NAMALWA (cell line): ENCODE results near the gene COLGALT1.
"Not testable (repeated sequence)": the region's sequence is repeated elsewhere in the genome, so short reads cannot be mapped to it uniquely, and the experiment has no call there.

Experiments used
- DNase-seq: peaks from one replicate; pipeline ENCODE4 v3.0.0-alpha.2; 2015; ENCODE audit warnings: low spot score

COLGALT1 gene

DNA sequence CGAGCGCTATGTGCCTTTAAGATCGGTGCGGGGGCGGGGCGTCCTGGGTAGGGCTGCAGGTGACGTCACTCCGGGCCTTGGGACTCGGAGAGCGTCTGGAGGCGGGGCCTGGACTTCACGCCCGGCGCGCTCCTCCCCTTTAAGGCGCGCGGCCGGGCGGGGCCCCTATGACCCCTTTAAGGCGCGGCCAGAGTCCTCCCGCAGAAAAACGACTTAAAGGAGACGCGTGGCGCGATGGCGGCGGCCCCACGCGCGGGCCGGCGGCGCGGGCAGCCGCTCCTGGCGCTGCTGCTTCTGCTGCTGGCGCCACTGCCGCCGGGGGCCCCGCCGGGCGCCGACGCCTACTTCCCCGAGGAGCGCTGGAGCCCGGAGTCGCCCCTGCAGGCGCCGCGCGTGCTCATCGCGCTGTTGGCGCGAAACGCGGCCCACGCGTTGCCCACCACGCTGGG is at the start of gene COLGALT1:
Gene COLGALT1 (plus strand): TSS at position 170 of the 449 bp plus-strand sequence. CDS start 65 bp downstream, at position 235.
- peak; percentile 99 for DNase-seq

DNA sequence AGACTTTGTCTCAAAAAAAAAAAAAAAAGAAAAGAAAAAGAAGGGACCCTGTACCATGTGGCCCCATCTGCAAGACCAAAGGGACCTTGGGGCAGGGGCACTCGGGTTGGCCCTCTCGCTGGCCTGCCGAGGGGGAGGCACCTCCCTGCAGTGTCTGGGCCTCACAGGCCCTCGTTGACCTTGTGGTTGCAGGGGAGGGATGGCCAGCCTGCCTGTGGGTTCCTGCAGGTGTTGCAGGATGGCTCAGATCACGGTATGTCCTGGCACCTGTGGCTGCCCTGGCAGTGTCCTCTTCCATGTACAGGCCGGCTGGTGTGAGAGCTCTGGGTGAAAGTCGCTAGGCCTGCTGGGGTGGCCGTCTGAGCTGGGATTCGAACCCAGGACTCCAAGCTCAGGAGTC is 48.7 kb upstream of the COLGALT1 start:
- DNase-seq = no peak

DNA sequence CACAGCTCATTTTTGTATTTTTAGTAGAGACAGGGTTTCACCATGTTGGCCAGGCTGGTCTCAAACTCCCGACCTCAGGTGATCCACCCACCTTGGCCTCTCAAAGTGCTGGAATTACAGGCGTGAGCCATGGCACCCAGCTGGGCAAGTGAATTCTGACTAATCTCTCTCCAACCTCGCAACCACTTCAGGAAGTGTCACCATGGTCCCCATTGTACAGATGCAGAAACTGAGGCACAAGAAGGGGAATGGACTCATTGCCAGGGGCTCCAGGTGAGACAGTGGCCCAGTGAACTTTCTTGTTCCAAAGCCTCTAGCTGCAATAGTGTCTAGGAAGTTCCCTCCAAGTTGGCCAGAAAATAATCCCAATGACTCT is 46.9 kb upstream of the COLGALT1 start:
- DNase-seq = not testable (repeated sequence)

DNA sequence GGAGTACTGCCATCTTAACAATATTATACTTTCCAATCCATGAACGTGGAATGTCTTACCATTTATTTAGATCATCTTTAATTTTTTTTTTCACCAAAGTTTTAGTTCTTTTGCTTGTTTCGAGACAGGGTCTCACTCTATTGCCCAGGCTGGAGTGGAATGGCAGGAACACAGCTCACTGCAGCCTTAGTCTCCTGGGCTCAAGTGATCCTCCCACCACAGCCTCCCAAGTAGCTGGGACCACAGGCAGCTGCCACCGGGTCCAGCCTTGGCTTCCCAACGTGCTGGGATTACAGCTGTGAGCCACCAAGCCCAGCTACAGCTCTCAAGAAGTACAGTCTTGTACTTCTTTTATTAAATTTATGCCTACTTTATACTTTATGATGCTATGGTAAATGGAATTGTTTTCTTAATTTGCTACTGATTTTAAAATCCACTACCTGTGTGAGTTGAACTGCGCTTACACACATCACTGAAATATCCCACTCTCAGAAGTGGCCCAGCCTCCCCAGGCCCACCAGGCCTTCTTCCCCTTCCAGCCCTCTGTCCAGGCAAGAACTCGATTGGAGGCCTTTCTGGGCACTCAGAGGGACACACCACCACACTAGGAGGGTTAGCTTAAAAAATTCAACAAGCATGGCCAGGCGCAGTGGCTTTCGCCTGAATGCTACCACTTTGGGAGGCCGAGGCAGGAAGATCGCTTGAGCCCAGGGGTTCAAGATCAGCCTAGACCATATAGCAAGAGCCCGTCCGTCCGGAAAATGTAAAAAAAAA is 45.0 kb upstream of the COLGALT1 start:
- no peak for DNase-seq

DNA sequence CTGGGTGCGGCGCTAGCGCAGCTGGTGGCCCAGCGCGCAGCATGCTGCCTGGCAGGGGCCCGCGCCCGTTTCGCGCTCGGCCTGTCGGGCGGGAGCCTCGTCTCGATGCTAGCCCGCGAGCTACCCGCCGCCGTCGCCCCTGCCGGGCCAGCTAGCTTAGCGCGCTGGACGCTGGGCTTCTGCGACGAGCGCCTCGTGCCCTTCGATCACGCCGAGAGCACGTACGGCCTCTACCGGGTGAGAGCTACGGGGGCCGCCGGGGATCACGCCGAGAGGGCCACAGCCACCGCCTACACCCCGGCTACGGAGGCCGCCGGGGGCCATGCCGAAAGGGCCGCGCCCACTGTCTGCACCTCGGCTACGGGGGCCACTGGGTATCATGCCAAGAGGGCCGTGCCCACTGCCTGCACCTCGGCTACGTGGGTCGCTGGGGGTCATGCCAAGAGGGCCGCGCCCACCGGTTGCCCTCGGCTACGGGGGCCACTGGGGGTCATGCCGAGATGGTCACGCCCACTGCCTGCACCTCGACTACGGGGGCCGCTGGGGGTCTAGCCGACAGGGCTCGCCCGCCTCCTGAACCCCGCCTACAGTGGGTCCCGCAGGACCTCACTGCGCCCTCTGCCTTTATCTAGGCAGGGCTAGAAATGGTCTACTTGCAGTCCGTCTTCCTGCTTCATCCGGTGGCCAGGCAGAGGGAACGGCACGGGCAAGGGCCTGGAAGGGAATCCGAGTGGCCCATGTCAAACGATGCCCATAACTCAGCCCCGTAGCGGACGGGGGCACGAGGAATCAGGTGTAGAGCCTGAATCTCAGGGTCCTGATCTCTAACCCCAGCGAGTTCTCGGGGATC is 43.5 kb upstream of the COLGALT1 start:
- peak; percentile 79 for DNase-seq

DNA sequence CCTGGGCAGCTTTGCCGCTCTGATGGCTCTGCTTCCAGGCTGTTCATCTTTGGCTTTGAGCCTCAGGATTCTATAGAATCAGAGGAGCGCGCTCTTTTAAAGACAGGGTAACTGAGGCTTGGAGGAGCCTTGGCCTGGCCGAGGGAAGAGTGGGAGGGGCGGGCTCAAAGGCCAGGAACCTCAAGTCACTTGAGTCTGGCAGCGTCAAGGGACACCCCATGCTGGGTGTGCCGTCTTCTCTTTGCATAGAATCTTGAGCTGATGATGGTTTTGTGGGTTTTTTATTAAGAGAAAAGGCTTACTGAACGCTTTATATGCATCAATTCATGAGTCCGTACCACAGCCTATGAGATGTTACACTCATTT is 42.9 kb upstream of the COLGALT1 start:
- peak; percentile 30 for DNase-seq

DNA sequence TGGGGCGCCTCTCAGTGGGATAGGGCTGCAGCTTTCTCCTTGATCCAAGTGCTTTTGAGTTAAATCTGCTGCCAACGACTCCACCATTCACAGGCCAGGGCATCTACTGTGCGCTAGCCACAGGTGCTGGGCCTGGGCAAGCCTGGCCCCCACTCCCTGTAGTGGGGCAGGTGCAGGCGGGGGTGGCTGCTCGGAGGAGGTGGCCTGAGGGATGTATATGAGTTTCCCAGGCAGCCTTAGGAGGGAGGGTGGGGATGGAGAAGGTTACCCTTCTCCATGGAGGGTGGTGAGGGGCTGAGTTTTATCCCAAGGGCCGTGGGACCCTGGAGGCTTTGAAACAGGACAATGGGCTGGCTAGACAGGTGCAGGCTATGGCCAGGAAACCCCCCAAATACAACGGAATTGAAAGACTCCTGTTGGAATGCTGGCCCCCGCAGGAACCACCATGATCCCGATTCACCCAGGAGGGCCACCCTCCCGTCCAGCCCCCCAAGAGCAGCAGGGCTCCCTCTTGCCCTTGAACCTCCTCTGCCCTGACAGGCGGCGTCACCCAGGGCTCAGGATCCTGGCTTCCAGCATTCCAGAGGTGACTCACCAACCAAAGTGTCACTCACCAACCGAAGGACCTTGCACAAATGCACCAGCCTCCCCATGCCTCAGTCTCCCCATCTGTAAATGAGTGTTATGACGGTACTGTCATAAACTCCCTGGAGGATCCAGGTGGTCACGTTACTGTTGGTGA is 39.9 kb upstream of the COLGALT1 start:
- no peak for DNase-seq

DNA sequence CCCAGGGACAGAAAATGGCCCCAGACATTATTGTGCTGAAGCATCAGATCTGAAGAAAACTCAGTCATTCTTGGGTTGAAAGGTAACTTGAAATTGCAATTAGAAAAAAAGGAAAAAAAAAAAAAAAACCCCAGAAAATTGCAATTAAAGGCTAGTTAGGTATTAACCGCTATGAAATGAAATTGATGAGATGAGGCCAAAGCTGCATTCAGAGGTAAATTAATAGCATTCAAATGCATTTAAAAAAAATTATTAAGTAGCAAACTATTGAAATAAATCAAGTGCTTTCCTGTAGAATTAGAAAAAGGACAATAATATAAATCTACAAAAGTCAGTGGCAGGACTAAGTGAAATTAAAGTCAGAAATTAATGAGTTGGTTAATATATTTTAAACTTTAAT is 37.6 kb upstream of the COLGALT1 start:
- DNase-seq = no peak

DNA sequence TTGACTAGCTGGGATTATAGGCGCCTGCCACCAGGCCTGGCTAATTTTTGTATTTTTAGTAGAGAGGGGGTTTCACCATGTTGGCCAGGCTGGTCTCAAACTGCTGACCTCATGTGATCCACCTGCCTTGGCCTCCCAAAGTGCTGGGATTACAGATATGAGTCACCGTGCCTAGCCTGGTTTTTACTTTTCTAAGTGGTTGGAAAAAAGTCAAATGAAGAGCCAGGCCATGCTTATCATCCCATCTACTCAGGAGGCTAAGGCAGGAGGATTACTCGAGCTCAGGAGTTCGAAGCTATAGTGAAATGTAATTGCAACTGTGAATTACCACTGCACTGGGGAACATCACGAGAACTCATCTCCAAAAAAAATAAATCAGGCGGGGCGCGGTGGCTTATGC is 36.8 kb upstream of the COLGALT1 start:
- DNase-seq = not testable (repeated sequence)

DNA sequence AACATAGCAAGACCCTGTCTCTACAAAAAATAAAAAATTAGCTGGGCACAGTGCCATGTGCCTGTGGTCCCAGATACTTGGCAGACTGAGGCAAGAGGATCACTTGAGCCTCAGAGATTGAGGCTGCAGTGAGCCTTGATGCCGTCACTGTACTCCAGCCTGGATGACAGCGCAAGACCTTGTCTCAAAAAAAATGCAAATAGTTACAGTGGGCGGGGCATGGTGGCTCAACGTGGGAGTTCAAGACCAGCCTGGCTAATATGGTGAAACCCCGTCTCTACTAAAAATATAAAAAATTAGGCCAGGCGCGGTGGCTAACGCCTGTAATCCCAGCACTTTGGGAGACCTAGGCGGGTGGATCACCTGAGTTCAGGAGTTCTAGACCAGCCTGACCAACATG is 35.5 kb upstream of the COLGALT1 start:
- DNase-seq = no peak

DNA sequence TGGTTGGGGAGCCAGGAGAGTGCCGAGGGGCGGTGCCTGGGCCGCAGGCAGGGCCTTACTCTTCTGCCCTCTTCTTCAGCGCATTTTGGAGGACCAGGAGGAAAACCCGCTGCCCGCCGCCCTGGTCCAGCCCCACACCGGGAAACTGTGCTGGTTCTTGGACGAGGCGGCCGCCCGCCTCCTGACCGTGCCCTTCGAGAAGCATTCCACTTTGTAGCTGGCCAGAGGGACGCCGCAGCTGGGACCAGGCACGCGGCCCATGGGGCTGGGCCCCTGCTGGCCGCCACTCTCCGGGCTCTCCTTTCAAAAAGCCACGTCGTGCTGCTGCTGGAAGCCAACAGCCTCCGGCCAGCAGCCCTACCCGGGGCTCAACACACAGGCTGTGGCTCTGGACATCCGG is 34.6 kb upstream of the COLGALT1 start:
- DNase-seq = no peak

DNA sequence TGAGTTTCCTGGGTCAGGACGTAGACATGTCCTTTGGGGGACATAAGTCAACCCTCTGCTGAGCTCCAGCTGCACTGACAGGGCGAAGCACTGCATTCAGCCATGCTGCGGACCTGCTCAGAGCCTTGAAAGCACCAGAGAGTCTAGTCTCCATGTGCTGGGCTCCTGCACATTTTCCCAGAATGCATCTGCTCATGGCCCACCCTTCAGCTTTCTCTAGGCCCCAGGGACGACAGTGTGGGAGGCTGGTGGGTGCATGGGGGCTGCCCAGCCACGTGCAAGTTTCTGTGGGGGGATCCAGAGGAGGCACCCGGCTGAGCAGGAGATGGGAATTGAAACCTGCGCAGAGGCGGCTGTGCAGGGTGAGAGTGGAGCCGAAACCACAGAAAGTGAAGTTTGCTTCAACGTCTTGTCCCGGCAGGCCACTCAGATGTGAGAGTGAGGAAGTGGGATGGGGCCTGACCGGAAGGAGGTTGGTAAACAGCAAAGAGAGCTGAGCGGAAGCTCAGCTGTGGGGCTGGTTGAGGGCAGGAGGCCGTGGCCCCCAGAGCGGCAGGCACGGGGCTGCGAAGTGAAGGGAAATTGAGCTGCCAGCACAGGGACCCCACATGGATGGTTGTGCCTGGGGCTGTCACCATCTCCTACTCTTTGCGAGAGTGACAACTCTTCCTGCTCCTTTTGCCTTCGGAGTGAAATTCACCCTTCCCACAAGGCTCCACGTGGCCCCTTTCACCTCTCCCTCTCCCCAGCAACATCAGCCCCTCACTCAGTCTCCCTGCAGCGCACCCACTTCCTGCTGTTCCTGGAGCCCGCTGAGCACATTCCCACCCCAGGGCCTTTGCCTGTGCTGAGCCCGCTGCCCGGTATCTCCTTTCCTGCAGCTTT is 32.2 kb upstream of the COLGALT1 start:
- DNase-seq = peak; percentile 93

DNA sequence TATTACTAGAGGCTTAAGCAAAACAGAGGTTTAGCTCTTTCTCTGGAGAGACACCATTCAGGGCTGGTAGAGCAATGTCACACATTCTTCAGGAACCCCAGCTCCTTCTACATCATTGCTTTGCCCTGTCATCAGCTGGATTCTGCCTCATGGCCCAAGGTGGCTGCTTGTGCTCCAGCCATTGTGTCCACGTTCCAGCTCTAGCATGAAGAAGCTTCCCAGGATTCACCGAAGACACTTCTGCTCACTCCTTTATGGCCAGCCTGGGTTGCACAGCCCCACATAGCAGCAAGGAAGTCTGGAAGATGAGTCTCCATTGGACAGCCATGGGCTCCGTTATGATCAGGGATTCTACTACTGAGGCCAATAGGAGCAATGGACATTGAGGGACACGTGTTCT is 30.8 kb upstream of the COLGALT1 start:
- no peak for DNase-seq

DNA sequence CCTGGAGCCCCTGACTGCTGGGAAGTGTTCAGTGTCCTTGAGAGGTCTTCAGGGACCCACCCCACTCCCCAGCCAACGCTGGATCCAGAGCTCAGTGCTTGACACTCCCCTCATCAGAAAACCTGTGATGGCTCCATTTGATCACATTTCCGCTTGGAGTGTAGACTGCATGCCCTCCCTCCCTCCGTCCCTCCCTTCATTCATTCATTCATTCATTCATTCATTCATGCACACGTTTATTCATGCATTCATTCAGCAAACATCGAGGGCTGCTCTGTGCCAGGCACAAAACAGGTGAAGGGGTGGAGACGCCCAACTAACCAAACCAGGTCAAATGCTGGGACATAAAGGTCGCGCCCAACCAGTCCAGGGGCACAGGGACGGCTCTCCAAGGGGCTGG is 30.3 kb upstream of the COLGALT1 start:
- DNase-seq = no peak

DNA sequence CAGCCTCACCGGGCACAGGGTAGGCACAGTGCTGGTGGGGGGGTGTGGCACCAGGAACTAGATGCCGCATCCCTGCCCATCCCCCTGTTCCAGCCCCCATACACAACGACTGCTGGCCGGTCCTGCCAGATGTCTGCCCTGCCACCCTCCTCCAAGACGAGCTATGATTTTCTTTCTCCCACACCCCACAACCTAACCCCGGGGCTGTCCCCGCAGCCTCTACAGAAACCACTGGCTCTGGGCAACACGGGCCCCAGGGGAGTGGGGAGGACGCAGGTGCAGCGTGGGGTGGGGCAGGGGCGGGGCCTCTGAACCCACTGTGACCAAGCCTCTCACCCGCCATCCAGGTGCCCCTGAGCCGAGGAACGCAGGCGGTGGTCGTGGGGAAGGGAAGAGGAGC is 28.5 kb upstream of the COLGALT1 start:
- peak; percentile 90 for DNase-seq

DNA sequence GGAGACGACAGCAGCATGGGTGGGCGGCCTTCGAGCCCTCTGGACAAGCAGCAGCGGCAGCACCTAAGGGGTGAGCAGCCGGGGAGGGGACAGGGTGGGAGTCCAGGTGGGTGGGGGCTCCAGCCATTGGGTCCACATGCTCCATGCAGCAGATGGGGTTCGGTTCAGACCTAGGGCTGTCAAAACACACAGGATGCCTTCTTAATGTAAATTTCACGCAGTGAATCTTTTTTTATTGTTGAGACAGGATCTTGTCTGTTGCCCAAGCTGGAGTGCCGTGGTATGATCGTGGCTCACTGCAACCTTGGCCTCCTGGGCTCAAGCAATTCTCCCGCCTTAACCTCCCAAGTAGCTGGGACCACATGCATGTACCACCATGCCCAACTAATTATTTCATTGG is 28.1 kb upstream of the COLGALT1 start:
- DNase-seq = peak; percentile 72

DNA sequence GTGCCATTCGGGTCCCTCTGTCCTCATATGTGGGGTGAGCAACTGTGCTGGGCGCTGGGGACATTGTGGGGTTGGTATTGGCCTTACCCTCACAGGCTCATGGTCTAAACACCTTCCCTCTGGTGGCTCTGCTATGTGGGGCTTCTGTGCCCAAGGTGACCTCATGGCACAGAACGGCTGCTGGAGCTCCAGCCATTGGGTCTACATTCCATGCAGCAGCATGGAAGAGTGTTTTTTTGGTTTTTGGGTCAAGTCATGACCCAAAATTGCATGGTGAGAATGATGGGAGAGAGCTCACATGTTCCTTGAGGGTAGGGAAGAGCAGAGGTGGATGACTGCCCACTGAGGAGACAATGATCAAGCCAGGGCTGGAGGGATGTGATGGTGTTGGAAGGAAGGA is 26.8 kb upstream of the COLGALT1 start:
- DNase-seq = no peak

DNA sequence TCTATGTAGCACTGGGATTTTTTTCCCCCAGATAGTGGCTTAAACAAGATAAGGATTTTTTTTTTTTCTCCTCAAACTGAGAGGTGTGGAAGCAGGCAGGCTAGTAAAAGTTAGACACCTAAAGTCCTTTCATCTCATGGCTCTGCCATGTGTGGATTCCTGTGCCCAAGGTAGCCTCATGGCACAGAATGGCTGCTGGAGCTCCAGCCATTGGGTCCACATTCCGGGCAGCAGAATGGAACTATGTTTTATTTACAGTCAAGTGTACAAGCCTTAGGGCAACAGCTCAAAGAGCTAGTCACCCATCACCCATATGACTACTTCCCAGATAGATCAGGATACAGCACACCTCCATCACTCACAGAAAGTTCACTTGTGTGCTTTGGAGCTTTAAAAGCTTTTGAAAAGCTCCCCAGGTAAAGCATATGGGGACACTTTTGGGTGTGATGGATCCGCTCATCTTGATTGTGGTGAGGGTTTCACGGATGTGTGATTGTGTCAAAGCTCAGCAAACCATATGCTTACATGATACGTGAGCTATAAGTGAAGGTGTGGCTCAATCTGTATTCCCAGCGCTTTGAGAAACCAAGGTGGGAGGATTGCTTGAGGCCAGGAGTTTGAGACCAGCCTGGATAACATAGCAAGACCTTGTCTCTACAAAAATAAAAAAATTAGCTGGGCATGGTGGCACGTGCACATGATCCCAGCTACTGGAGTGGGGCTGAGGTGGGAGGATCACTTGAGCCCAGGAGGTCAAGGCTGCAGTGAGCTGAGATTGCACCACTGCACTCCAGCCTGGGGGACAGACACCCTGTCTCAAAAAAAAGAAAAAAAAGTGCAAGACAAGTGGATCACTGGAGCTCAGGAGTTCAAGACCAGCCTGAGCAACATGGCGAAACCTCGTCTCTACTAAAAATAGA is 25.9 kb upstream of the COLGALT1 start:
- peak; percentile 37 for DNase-seq

DNA sequence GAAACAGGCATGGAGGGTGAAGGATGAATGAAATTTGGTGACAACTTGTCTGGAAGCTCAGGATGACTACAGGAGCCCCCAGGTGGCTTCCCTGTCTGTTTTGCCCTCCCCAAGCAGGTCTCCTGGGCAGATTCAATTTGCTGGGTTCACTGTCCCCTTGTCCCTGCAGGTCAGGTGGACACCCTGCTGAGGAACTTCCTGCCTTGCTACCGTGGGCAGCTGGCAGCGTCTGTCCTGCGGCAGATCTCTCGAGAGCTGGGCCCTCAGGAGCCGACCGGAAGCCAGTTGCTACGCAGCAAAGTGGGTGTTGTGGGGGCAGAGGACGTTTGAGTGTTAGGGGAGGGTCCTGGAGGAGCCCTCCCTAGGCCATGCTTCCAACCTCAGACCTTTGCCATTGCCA is 24.9 kb upstream of the COLGALT1 start:
- no peak for DNase-seq

DNA sequence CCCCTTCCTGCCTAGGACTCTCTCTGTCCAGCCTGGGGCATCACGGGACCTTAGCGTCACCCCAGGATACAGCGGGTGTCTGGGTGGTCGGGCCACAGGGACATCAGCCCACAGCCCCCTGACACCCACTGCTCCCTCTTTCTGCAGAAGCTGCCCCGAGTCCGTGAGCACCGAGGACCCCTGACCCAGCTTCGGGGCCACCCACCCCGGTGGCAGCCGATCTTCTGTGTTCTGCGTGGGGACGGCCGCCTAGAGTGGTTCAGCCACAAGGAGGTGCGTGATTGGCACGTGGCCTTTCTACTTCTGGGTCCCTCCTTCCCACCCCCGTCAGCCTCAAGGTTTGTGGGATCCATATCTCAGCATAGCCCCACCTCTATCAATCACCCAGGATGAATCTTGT is 23.3 kb upstream of the COLGALT1 start:
- DNase-seq = no peak

DNA sequence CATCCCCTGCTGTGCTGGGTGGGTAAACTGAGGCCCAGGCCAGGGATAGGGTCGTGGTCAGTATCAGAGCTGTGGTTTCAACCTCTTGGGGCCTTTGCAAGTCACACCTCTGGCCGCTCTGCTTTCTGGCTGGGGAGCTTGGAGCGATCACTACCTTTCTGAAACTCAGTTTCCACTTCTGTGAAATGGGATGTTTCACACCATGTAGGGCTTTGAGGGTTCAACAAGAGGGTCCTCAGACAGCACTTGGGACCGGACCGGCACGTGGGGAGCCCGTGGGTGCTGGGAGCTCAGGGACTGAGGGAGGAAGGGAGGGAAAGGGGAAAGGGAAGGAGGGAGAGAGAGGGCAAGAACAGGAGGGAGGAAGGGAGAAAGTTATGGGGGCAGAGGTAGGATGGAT is 22.9 kb upstream of the COLGALT1 start:
- DNase-seq = no peak
